Measurements from ENCODE around the gene IGSF9. TPM values are rescaled to one million over a fixed set of nuclear protein-coding genes. Genes with fewer than 3 reads are reported as not detected.

IGSF9 gene
- total RNA-seq, 1 experiment from 2014 or later, result 0.44 TPM

DNA sequence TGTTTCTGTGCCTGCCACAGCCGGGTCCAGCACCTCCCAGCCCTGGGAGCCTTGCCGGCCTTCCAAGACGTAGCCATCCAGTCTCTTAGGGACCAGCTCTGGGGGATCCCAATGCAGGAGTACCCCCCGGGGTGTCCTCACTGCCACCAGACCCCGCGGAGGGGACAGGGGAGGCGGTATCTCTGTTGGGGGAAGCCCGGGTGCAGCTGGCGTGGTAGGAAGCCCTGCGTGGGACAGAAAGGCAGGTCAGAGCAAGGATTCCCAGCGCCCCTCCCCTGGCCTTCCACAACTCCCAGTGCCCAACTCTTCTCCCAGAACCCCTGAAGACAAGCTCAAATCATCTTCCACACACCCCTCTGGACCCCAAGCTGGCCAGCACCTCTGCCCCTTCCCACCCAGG lies 15.2 kb downstream of the IGSF9 start:
- ChIA-PET CTCF (interaction anchor here (0.6 to 52.4 kb wide), 11 partner anchors 9 to 733 kb away, joined by 3 to 1675 read pairs (median 5); partner anchors contain the start of gene PIGM), POLR2A (interaction anchor here (1.0 kb wide), 2 partner anchors 89 to 150 kb away, joined by 3 read pairs; partner anchors contain the start of gene DUSP23)
- H3K9me3 Mint-ChIP-seq (ENCODE audit: unreplicated experiment), result no peaks in the 10 kb centered on the region
- H3K27me3 Mint-ChIP-seq (ENCODE audit: insufficient read depth, unreplicated experiment), result no peaks in the 10 kb centered on the region
- H3K27ac Mint-ChIP-seq (ENCODE audit: low read depth, unreplicated experiment), result no peak overlapping the region
- TF ChIP-seq, protein P1, sequence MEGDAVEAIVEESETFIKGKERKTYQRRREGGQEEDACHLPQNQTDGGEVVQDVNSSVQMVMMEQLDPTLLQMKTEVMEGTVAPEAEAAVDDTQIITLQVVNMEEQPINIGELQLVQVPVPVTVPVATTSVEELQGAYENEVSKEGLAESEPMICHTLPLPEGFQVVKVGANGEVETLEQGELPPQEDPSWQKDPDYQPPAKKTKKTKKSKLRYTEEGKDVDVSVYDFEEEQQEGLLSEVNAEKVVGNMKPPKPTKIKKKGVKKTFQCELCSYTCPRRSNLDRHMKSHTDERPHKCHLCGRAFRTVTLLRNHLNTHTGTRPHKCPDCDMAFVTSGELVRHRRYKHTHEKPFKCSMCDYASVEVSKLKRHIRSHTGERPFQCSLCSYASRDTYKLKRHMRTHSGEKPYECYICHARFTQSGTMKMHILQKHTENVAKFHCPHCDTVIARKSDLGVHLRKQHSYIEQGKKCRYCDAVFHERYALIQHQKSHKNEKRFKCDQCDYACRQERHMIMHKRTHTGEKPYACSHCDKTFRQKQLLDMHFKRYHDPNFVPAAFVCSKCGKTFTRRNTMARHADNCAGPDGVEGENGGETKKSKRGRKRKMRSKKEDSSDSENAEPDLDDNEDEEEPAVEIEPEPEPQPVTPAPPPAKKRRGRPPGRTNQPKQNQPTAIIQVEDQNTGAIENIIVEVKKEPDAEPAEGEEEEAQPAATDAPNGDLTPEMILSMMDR (IDR thresholded peaks at IDR 0.05; ENCODE audit: unreplicated experiment), result no peak
- no TSS peak for BruUV-seq (replicated peaks)
- H3K4me3 Mint-ChIP-seq (ENCODE audit: unreplicated experiment), result no peak overlapping the region
- peaks cover 15% of the 10 kb centered on the region for H3K4me1 Mint-ChIP-seq (ENCODE audit: insufficient read depth, unreplicated experiment)
- peaks cover 4% of the 10 kb centered on the region for H3K36me3 Mint-ChIP-seq (ENCODE audit: insufficient read depth, unreplicated experiment)
- intact Hi-C loops (cut with micrococcal nuclease), result loop anchor here (10.0 kb wide), 2 partner anchors 145 to 445 kb away; partner anchors contain the start of gene KCNJ10
- no peak for DNase-seq (ENCODE audit: unreplicated experiment)

- Mint-ChIP-seq H3K9me3 (ENCODE audit: unreplicated experiment) (no peaks in the 10 kb centered on the region), H3K4me1 (ENCODE audit: insufficient read depth, unreplicated experiment) (peaks cover 15% of the 10 kb centered on the region), H3K4me3 (ENCODE audit: unreplicated experiment) (no peak overlapping the region), H3K36me3 (ENCODE audit: insufficient read depth, unreplicated experiment) (peaks cover 6% of the 10 kb centered on the region), H3K27ac (ENCODE audit: low read depth, unreplicated experiment) (no peak overlapping the region), H3K27me3 (ENCODE audit: insufficient read depth, unreplicated experiment) (no peaks in the 10 kb centered on the region)
- DNase-seq (ENCODE audit: unreplicated experiment), result no peak
- POLR2A ChIA-PET, result interaction anchor here (0.6 to 1.0 kb wide), 2 partner anchors 31 to 149 kb away, joined by 3 read pairs; partner anchors contain the start of gene DUSP23
- BruUV-seq (replicated peaks), result no TSS peak
- TF ChIP-seq, protein P1 (IDR thresholded peaks at IDR 0.05; ENCODE audit: unreplicated experiment), result no peak
- intact Hi-C loops (cut with micrococcal nuclease), result loop anchor here (10.0 kb wide), 2 partner anchors 145 to 445 kb away; partner anchors contain the start of gene KCNJ10
- CTCF ChIA-PET, result interaction anchor here (0.5 to 52.4 kb wide), 11 partner anchors 9 to 732 kb away, joined by 3 to 1675 read pairs (median 4); partner anchors contain the start of gene PIGM
Observed at GRCh38 chr1:159929155-159930051, 16.0 kb downstream of the IGSF9 start.

GRCh38 chr1:159928491-159929050 lies 16.8 kb downstream of the IGSF9 start:
- H3K9me3 Mint-ChIP-seq (ENCODE audit: unreplicated experiment), result no peaks in the 10 kb centered on the region
- CTCF ChIA-PET, result interaction anchor here (0.5 to 52.4 kb wide), 5 partner anchors 8 to 150 kb away, joined by 3 to 1675 read pairs (median 3); no protein-coding TSS in a partner anchor

More at GRCh38 chr1:159928491-159929050, 16.8 kb downstream of the IGSF9 start:
- TF ChIP-seq, protein P1 (IDR thresholded peaks at IDR 0.05; ENCODE audit: unreplicated experiment), result no peak
- no TSS peak for BruUV-seq (replicated peaks)
- Mint-ChIP-seq H3K4me1 (ENCODE audit: insufficient read depth, unreplicated experiment) (peaks cover 21% of the 10 kb centered on the region), H3K27me3 (ENCODE audit: insufficient read depth, unreplicated experiment) (no peaks in the 10 kb centered on the region), H3K4me3 (ENCODE audit: unreplicated experiment) (no peak overlapping the region), H3K36me3 (ENCODE audit: insufficient read depth, unreplicated experiment) (peaks cover 8% of the 10 kb centered on the region), H3K27ac (ENCODE audit: low read depth, unreplicated experiment) (no peak overlapping the region)
- DNase-seq (ENCODE audit: unreplicated experiment), result no peak
- POLR2A ChIA-PET, result interaction anchor here (0.6 kb wide), 1 partner anchor 32 kb away, joined by 3 read pairs; no protein-coding TSS in a partner anchor
- intact Hi-C loops (cut with micrococcal nuclease), result no loop called here

Data from MCF 10A (cell line).